OCI-LY1 (cell line): Measurements from ENCODE around the gene CRMP1.

Experiments
- EZH2 ChIP-seq: fragments of 200-600 bp; sonication (generic), shearing (Covaris generic); IDR thresholded peaks from 2 replicates; pipeline ENCODE4 v1.8.0; 2017; ENCODE audit warnings: borderline replicate concordance, mixed run types, mild to moderate bottlenecking, antibody characterized with exemption, low read length, moderate library complexity, mixed read lengths
- TF ChIP-seq, protein P1 (sequence below): fragments of 200-600 bp; sonication (generic), shearing (Covaris generic); IDR thresholded peaks from 2 replicates; pipeline ENCODE4 v1.5.1; 2017; ENCODE audit warnings: mild to moderate bottlenecking, antibody characterized with exemption, low read length, moderate library complexity, mixed read lengths

GRCh38 chr4:5923376-5923775 is 30.5 kb upstream of the CRMP1 start:
- TF ChIP-seq, protein P1, sequence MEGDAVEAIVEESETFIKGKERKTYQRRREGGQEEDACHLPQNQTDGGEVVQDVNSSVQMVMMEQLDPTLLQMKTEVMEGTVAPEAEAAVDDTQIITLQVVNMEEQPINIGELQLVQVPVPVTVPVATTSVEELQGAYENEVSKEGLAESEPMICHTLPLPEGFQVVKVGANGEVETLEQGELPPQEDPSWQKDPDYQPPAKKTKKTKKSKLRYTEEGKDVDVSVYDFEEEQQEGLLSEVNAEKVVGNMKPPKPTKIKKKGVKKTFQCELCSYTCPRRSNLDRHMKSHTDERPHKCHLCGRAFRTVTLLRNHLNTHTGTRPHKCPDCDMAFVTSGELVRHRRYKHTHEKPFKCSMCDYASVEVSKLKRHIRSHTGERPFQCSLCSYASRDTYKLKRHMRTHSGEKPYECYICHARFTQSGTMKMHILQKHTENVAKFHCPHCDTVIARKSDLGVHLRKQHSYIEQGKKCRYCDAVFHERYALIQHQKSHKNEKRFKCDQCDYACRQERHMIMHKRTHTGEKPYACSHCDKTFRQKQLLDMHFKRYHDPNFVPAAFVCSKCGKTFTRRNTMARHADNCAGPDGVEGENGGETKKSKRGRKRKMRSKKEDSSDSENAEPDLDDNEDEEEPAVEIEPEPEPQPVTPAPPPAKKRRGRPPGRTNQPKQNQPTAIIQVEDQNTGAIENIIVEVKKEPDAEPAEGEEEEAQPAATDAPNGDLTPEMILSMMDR: no peak
- no peak for TF ChIP-seq EZH2
